WTC11 (cell line): ENCODE data around the gene ZCCHC13. TPM values are rescaled to one million over a fixed set of nuclear protein-coding genes. Genes with fewer than 3 reads are reported as not detected.

Experiments used
- ATAC-seq: fragments of 200-7000 bp; cut with Tn5 transposase; 2 replicates; pipeline ENCODE4 v1.10.0; 2021; ENCODE audit warnings: mild to moderate bottlenecking, moderate library complexity
- CTCF ChIA-PET: fragments of 300-600 bp; sonication (Branson Sonifier 250); formaldehyde crosslinking; loops from one replicate; lab custom pipeline; 2021; ENCODE audit warnings: antibody characterized with exemption; lab: Charles Lee
- POLR2A ChIA-PET: fragments of 350-600 bp; sonication (Branson Sonifier 250); formaldehyde crosslinking; loops from one replicate; lab custom pipeline; 2021; ENCODE audit warnings: antibody characterized with exemption; lab: Charles Lee
- DNase-seq: peaks from one replicate; pipeline ENCODE4 v3.0.0; 2021; ENCODE audit warnings: low spot score
- H3K27ac Mint-ChIP-seq: 2 replicates; pipeline ENCODE4 v1.8.0; 2021; ENCODE audit warnings: mixed read lengths
- H3K27me3 Mint-ChIP-seq: 2 replicates; pipeline ENCODE4 v1.8.0; 2021; ENCODE audit warnings: low read depth, mild to moderate bottlenecking, moderate library complexity, mixed read lengths
- H3K36me3 Mint-ChIP-seq: 2 replicates; pipeline ENCODE4 v1.8.0; 2021; ENCODE audit warnings: mixed read lengths
- H3K4me1 Mint-ChIP-seq: 2 replicates; pipeline ENCODE4 v1.8.0; 2022; ENCODE audit warnings: mixed read lengths
- H3K4me3 Mint-ChIP-seq: 2 replicates; pipeline ENCODE4 v1.8.0; 2021; ENCODE audit warnings: mild to moderate bottlenecking, moderate library complexity, mixed read lengths
- H3K9me3 Mint-ChIP-seq: 2 replicates; pipeline ENCODE4 v1.8.0; 2021; ENCODE audit warnings: mixed read lengths
- ARID4B ChIP-seq: sonication (generic); formaldehyde crosslinking; IDR thresholded peaks from 2 replicates; pipeline ENCODE4 v1.8.0; 2023; ENCODE audit warnings: missing genetic modification reagents, mild to moderate bottlenecking, borderline replicate concordance
- ATF2 ChIP-seq: sonication (generic); formaldehyde crosslinking; IDR thresholded peaks from 2 replicates; pipeline ENCODE4 v1.8.1; 2022; ENCODE audit warnings: low read depth, missing genetic modification reagents, borderline replicate concordance
- CREB1 ChIP-seq: sonication (generic); formaldehyde crosslinking; IDR thresholded peaks from 2 replicates; pipeline ENCODE4 v1.8.0; 2023; ENCODE audit warnings: mild to moderate bottlenecking, missing genetic modification reagents
- GRHL2 ChIP-seq: fragments of 250-450 bp; sonication (Bioruptor Pico); IDR thresholded peaks from 2 replicates; pipeline ENCODE4 v1.8.0; 2022; ENCODE audit warnings: mild to moderate bottlenecking, moderate library complexity; ENCODE audit not compliant: insufficient replicate concordance, severe bottlenecking
- HMGA2 ChIP-seq: fragments of 250-450 bp; sonication (Bioruptor Pico); IDR thresholded peaks from 2 replicates; pipeline ENCODE4 v1.4.0; 2021; ENCODE audit warnings: mild to moderate bottlenecking, moderate library complexity
- HMGXB4 ChIP-seq: sonication (generic); formaldehyde crosslinking; IDR thresholded peaks from 2 replicates; pipeline ENCODE4 v1.8.1; 2023; ENCODE audit warnings: mild to moderate bottlenecking, moderate library complexity, missing genetic modification reagents
- IRF1 ChIP-seq: sonication (generic); formaldehyde crosslinking; IDR thresholded peaks from 2 replicates; pipeline ENCODE4 v1.8.0; 2023; ENCODE audit warnings: missing genetic modification reagents
- JUN ChIP-seq: sonication (generic); formaldehyde crosslinking; IDR thresholded peaks from 2 replicates; pipeline ENCODE4 v1.8.0; 2023; ENCODE audit warnings: mild to moderate bottlenecking, missing genetic modification reagents
- MAX ChIP-seq: sonication (generic); formaldehyde crosslinking; IDR thresholded peaks from 2 replicates; pipeline ENCODE4 v1.8.0; 2022; ENCODE audit warnings: mild to moderate bottlenecking, missing genetic modification reagents
- SMAD3 ChIP-seq: sonication (generic); formaldehyde crosslinking; IDR thresholded peaks from 2 replicates; pipeline ENCODE4 v1.8.0; 2022; ENCODE audit warnings: missing genetic modification reagents, mild to moderate bottlenecking, borderline replicate concordance
- SMAD4 ChIP-seq: sonication (generic); formaldehyde crosslinking; IDR thresholded peaks from 2 replicates; pipeline ENCODE4 v1.8.0; 2022; ENCODE audit warnings: mild to moderate bottlenecking, missing genetic modification reagents
- SP1 ChIP-seq: sonication (generic); formaldehyde crosslinking; conservative IDR thresholded peaks from 2 replicates; pipeline ENCODE4 v1.8.1; 2022; ENCODE audit warnings: missing genetic modification reagents
- ZNF281 ChIP-seq: sonication (generic); formaldehyde crosslinking; IDR thresholded peaks from 2 replicates; pipeline ENCODE4 v1.8.0; 2023; ENCODE audit warnings: mild to moderate bottlenecking, missing genetic modification reagents
- ZNF317 ChIP-seq: sonication (generic); formaldehyde crosslinking; IDR thresholded peaks from 2 replicates; pipeline ENCODE4 v1.8.1; 2023; ENCODE audit warnings: low read depth, mild to moderate bottlenecking, moderate library complexity, missing genetic modification reagents, borderline replicate concordance
- total RNA-seq: library from RNA; stranded (reverse); gene quantifications from 3 replicates; pipeline ENCODE4 v1.2.3, GENCODE V29; 2021

The ZCCHC13 gene
- total RNA-seq, 1 experiment from 2014 or later: not detected

- DNase-seq: no peak
- CTCF ChIA-PET: interaction anchor here (0.6 to 1.8 kb wide), 3 partner anchors 68 to 189 kb away, joined by 4 to 6 read pairs (median 4); no protein-coding TSS in a partner anchor
- no peak overlapping the region for H3K4me3 Mint-ChIP-seq
These were observed 42.1 kb downstream of the ZCCHC13 start for GRCh38 chrX:74346088-74346487.

More at GRCh38 chrX:74346088-74346487, 42.1 kb downstream of the ZCCHC13 start:
- no peaks in the 10 kb centered on the region for H3K27me3 Mint-ChIP-seq
- no peak for ATAC-seq
- TF ChIP-seq IRF1 (CRISPR knock-in tag) (no peak), SP1 (no peak), ZNF281 (CRISPR knock-in tag) (no peak), ATF2 (CRISPR knock-in tag) (no peak), HMGA2 (CRISPR knock-in tag) (no peak), HMGXB4 (no peak), MAX (no peak), CREB1 (CRISPR knock-in tag) (no peak), ZNF317 (CRISPR knock-in tag) (no peak), SMAD3 (no peak), GRHL2 (CRISPR knock-in tag) (no peak), JUN (CRISPR knock-in tag) (no peak), SMAD4 (no peak), ARID4B (CRISPR knock-in tag) (no peak)
- peaks cover 5% of the 10 kb centered on the region; the same call in 1 of the 2 replicates for H3K9me3 Mint-ChIP-seq
- H3K4me1 Mint-ChIP-seq: peaks cover 22% of the 10 kb centered on the region
- no peak overlapping the region for H3K27ac Mint-ChIP-seq
- POLR2A ChIA-PET: no interaction called here
- H3K36me3 Mint-ChIP-seq: no peaks in the 10 kb centered on the region
